Mammary epithelial cell (primary cell): Measurements from ENCODE around the gene LRRC27.

Experiments used
- EZH2 ChIP-seq: IDR thresholded peaks from 2 replicates; pipeline ENCODE4 v1.6.1; 2012; ENCODE audit warnings: low read length, inconsistent platforms, borderline replicate concordance
- TF ChIP-seq, protein P1 (sequence below), 2 donors: IDR thresholded peaks in 1 of 2; conservative IDR thresholded peaks in 1 of 2; 2 replicates each; pipeline ENCODE4 v1.5.1; 2011 to 2012; ENCODE audit warnings: inconsistent platforms in 2 of 2, low read length in 2 of 2, mild to moderate bottlenecking in 2 of 2, control low read depth in 1 of 2, low read depth in 1 of 2; ENCODE audit not compliant: insufficient read depth in 1 of 2; ENCODE audit errors: extremely low read depth in 1 of 2

DNA sequence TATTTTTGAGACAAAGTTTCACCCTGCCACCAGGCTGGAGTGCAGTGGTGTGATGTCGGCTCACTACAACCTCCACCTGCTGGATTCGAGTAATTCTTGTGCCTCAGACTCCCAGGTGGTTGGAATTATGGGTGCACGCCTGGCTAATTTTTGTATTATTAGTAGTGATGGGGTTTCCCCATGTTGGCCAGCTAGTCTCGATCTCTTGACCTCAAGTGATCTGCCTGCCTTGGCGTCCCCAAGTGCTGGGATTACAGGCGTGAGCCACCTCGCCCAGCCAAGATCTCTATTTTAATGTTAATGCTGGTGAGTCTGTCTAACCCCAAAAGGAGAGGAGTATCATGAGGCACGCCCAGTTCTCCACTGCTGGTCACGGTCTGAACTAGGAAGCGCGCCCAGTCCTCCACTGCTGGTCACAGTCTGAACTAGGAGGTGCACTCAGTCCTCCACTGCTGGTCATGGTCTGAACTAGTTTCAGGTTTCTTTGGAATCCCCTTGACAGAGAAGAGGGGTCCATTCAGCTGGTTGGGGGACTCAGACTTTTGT lies 5.6 kb upstream of the LRRC27 start:
- TF ChIP-seq, protein P1, sequence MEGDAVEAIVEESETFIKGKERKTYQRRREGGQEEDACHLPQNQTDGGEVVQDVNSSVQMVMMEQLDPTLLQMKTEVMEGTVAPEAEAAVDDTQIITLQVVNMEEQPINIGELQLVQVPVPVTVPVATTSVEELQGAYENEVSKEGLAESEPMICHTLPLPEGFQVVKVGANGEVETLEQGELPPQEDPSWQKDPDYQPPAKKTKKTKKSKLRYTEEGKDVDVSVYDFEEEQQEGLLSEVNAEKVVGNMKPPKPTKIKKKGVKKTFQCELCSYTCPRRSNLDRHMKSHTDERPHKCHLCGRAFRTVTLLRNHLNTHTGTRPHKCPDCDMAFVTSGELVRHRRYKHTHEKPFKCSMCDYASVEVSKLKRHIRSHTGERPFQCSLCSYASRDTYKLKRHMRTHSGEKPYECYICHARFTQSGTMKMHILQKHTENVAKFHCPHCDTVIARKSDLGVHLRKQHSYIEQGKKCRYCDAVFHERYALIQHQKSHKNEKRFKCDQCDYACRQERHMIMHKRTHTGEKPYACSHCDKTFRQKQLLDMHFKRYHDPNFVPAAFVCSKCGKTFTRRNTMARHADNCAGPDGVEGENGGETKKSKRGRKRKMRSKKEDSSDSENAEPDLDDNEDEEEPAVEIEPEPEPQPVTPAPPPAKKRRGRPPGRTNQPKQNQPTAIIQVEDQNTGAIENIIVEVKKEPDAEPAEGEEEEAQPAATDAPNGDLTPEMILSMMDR (conservative IDR thresholded peaks at IDR 0.05 in 1 of 2, IDR thresholded peaks at IDR 0.05 in 1 of 2; ENCODE audit: extremely low read depth in 1 of 2, insufficient read depth in 1 of 2, low read depth in 1 of 2, low read length in 2 of 2): no peak
- no peak for TF ChIP-seq EZH2
